Stomach (tissue), 9 donors: Measurements from ENCODE around the gene CREBBP. TPM values are rescaled to one million over a fixed set of nuclear protein-coding genes. Genes with fewer than 3 reads are reported as not detected.
"Not testable (repeated sequence)": the region's sequence is repeated elsewhere in the genome, so short reads cannot be mapped to it uniquely, and the experiment has no call there.

Experiments
- DNase-seq, 2 donors: peaks; one replicate each; pipeline versions ENCODE4 v3.0.0 to v3.0.0-alpha.2; 2013 to 2019
- H3K27ac ChIP-seq, 5 donors: fragments of 200-600 bp in 4 of 5; sonication (generic) in 4 of 5; one replicate each; pipeline ENCODE4 v1.5.1; 2013 to 2019; ENCODE audit warnings: mild to moderate bottlenecking in 1 of 5, moderate library complexity in 1 of 5
- H3K27me3 ChIP-seq, 3 donors: fragments of 200-600 bp; sonication (generic); one replicate each; pipeline ENCODE4 v1.5.1; 2017 to 2019; ENCODE audit warnings: mixed run types in 1 of 3
- H3K36me3 ChIP-seq, 4 donors: fragments of 200-600 bp; sonication (generic); 1 replicate in 3 of 4; 2 replicates in 1 of 4; pipeline ENCODE4 v1.5.1; 2016 to 2019
- H3K4me1 ChIP-seq, 4 donors: fragments of 200-600 bp; sonication (generic); one replicate each; pipeline ENCODE4 v1.5.1; 2016 to 2019
- H3K4me3 ChIP-seq, 4 donors: fragments of 200-600 bp; sonication (generic) in 3 of 4; one replicate each; pipeline ENCODE4 v1.5.1; 2016 to 2019; ENCODE audit warnings: mild to moderate bottlenecking in 1 of 4
- H3K9me3 ChIP-seq, 4 donors: fragments of 200-600 bp; sonication (generic); one replicate each; pipeline ENCODE4 v1.5.1; 2016 to 2019
- EP300 ChIP-seq: sonication (generic); formaldehyde crosslinking; IDR thresholded peaks from one replicate; pipeline ENCODE4 v1.6.1; 2017; ENCODE audit warnings: antibody characterized with exemption
- POLR2A ChIP-seq, 4 donors: fragments of 450-650 bp; IDR thresholded peaks; one replicate each; pipeline ENCODE4 v1.6.1; 2016; ENCODE audit warnings: antibody characterized with exemption in 4 of 4, control low read depth in 2 of 4, mild to moderate bottlenecking in 1 of 4, moderate library complexity in 1 of 4
- POLR2AphosphoS5 ChIP-seq, 3 donors: sonication (generic); formaldehyde crosslinking; IDR thresholded peaks; one replicate each; pipeline ENCODE4 v1.6.1; 2016; ENCODE audit warnings: antibody characterized with exemption in 3 of 3
- WGBS, 5 donors: extraction: QIAGEN DNeasy Blood & Tissue Kit in 3 of 5; methylation state at CpG; one replicate each; pipeline versions ENCODE4 v1.1.5 to v1.1.7; 2013 to 2018; 5-methylcytosine and 5-hydroxymethylcytosine counted together
- intact Hi-C: fragments of 100-400 bp; cut with DNase I; formaldehyde crosslinking; loops from one replicate; pipeline ENCODE4 v1.15.1; 2023; ENCODE audit warnings: low total_unique reads
- polyA plus RNA-seq, 3 donors: library from polyadenylated mRNA; stranded (reverse); fragments of 200-250 nt; gene quantifications; one replicate each; pipeline ENCODE4 v1.2.3, GENCODE V29; 2013
- total RNA-seq, 5 donors: library from RNA; depleted of rRNA; stranded (reverse); fragments of >200 nt; gene quantifications; one replicate each; pipeline versions ENCODE4 v1.1.0 to v1.2.3, GENCODE V29; 2014 to 2016
- TF ChIP-seq, protein P1 (sequence below), 7 experiments: fragments of 450-650 bp in 4 of 7; fragments of 200-600 bp in 3 of 7; sonication (generic) in 3 of 7; IDR thresholded peaks; one replicate each; pipeline ENCODE4 v1.5.1; 2016 to 2019; ENCODE audit warnings: antibody characterized with exemption in 7 of 7, control low read depth in 2 of 7, mild to moderate bottlenecking in 1 of 7
- donor health status: healthy with polysubstance abuse.
- donor health status: Bipolar disorder and iron deficiency.
- donor health status: healthy.

The CREBBP gene
- total and polyA plus RNA-seq, 8 donors = 6.7 to 116 (median 75.9) TPM

DNA sequence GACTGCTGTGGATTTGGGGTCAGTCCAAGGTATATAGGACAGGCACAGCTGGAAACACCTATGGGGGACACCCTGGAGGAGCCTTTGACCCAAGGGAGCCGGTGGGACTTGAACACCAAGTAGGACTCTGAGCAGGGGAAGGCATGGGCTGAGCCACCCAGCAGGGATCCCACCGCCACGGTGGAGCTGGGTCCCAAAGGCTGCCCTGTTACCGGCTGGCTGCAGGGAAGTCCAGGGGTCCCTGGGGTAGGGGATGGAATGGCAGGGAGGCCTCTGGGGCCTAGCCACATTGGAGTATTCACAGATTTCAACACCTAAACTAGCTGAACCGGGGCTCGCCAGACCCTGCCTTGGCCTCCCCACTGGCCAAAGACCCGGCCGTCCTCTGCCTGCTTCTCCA, 39.7 kb upstream of the CREBBP start:
- DNase-seq = no peak
- Histone ChIP-seq H3K27ac (no peak overlapping the region), H3K9me3 (peaks cover 0 to 13% (median 8%) of the 10 kb centered on the region in 4 donors), H3K4me3 (no peak overlapping the region), H3K4me1 (no peaks in the 10 kb centered on the region), H3K27me3 (peaks cover 0 to 27% (median 0%) of the 10 kb centered on the region in 3 donors), H3K36me3 (no peaks in the 10 kb centered on the region)
- 78 to 88% (median 86%) methylated on average over 6 to 8 of the region's 8 CpGs for whole genome bisulfite sequencing, 5 donors
- no peak for TF ChIP-seq EP300
- TF ChIP-seq, protein P1, sequence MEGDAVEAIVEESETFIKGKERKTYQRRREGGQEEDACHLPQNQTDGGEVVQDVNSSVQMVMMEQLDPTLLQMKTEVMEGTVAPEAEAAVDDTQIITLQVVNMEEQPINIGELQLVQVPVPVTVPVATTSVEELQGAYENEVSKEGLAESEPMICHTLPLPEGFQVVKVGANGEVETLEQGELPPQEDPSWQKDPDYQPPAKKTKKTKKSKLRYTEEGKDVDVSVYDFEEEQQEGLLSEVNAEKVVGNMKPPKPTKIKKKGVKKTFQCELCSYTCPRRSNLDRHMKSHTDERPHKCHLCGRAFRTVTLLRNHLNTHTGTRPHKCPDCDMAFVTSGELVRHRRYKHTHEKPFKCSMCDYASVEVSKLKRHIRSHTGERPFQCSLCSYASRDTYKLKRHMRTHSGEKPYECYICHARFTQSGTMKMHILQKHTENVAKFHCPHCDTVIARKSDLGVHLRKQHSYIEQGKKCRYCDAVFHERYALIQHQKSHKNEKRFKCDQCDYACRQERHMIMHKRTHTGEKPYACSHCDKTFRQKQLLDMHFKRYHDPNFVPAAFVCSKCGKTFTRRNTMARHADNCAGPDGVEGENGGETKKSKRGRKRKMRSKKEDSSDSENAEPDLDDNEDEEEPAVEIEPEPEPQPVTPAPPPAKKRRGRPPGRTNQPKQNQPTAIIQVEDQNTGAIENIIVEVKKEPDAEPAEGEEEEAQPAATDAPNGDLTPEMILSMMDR (IDR thresholded peaks at IDR 0.05) = no peak
- no peak for TF ChIP-seq POLR2A (IDR thresholded peaks at IDR 0.05)
- TF ChIP-seq POLR2AphosphoS5 (IDR thresholded peaks at IDR 0.05) = no peak
- intact Hi-C loops = no loop called here

DNA sequence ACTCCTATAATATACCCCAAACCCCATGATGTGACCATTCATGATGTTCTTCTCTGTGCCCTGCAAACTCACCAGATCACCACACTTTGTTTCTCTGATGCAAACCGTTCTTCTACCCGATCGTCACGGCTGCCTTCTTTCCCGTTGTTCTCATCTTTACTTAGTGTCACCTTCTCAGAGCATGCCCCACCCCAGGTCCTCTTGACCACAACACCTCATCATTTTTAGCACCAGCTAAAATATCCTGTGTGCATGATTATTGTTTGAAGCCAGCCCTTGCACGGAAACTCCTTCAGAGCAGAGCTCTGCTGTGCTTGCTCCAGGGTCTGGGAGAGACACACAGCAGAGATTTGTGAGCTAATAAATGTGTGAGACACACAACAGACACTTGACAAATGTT, 38.9 kb upstream of the CREBBP start:
- intact Hi-C loops = no loop called here
- 77 to 88% (median 84%) methylated on average over 6 of the region's 6 CpGs for WGBS, 5 donors
- Histone ChIP-seq H3K27me3 (peaks cover 0 to 27% (median 0%) of the 10 kb centered on the region in 3 donors), H3K36me3 (no peaks in the 10 kb centered on the region), H3K4me3 (no peak overlapping the region), H3K9me3 (peaks cover 0 to 13% (median 8%) of the 10 kb centered on the region in 4 donors), H3K27ac (no peak overlapping the region), H3K4me1 (no peaks in the 10 kb centered on the region)
- TF ChIP-seq, protein P1 (IDR thresholded peaks at IDR 0.05) = no peak
- TF ChIP-seq POLR2AphosphoS5 (IDR thresholded peaks at IDR 0.05) (no peak), EP300 (no peak), POLR2A (IDR thresholded peaks at IDR 0.05) (no peak)
- no peak for DNase-seq

DNA sequence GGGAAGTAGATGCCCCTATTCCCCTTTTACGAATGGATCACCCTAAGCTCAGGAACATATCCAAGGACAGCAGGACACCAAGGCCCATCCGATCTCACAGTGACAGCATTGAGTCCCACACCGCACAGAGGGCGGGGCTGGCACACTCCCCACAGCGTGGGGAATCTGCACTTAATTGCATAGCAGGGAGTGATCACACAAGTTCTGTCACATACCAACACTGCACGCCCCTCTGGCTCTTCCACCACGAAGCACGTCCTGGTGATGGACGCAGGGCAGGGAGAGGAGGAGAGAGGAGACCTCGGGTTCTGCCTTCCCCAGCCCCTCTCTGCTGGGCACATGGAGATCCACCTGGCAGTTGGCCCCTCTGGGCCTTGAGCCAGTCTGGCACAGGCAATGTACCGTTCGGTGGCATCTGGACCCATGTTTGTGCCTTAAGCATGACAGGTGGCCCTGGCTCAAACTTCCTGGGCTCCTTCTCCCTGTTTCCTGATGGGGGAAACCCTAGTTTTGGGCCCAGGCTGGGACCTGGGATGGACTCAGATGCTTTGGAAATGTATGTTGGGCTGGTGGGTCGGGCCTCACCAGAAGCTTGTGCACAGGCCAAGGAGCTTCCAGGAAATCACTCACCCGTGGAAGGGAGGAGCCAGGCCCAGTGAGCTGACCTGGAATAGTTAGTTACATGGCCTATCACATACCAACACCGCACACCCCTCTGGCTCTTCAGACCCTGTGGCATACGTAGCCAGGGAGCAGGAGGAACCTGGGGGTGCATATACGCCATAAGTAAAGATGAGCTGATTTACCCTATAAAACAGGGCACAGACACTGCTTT, 35.1 kb upstream of the CREBBP start:
- Histone ChIP-seq H3K27me3 (peaks cover 0 to 5% (median 0%) of the 10 kb centered on the region in 3 donors), H3K27ac (no peak overlapping the region), H3K9me3 (peaks cover 0 to 13% (median 8%) of the 10 kb centered on the region in 4 donors), H3K4me1 (no peaks in the 10 kb centered on the region), H3K4me3 (no peak overlapping the region), H3K36me3 (no peaks in the 10 kb centered on the region)
- 79 to 84% (median 81%) methylated on average over 17 of the region's 17 CpGs for WGBS, 5 donors
- intact Hi-C loops = no loop called here
- DNase-seq = no peak
- TF ChIP-seq POLR2AphosphoS5 (IDR thresholded peaks at IDR 0.05) = no peak

DNA sequence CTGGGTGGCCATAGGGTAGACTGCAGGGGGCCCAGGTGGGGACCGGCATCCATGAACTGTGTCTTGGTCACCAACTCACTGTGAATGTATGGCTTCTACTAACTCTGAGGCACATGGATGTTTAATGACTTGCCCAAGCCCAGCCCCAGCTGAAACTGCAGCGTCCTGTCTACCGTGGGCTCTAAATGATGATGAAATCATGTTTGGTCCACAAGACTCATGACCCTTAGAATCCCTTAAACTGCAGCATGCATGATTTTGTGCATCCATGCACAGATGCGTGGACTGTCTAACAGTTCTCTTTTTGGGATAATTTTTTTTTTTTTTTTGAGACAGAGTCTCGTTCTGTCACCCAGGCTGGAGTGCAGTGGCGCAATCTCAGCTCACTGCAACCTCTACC, 32.4 kb upstream of the CREBBP start:
- no peaks in the 10 kb centered on the region for H3K36me3 ChIP-seq
- H3K9me3 ChIP-seq = peaks cover 0 to 3% (median 0%) of the 10 kb centered on the region in 4 donors
- intact Hi-C loops = no loop called here
- H3K27ac ChIP-seq = no peak overlapping the region
- no peaks in the 10 kb centered on the region for H3K27me3 ChIP-seq
- DNase-seq = no peak
- no peak overlapping the region for H3K4me3 ChIP-seq
- TF ChIP-seq, protein P1 (IDR thresholded peaks at IDR 0.05) = no peak
- TF ChIP-seq EP300 = no peak
- no peak for TF ChIP-seq POLR2AphosphoS5 (IDR thresholded peaks at IDR 0.05)
- H3K4me1 ChIP-seq = no peaks in the 10 kb centered on the region
- 76 to 94% (median 83%) methylated on average over 5 to 6 of the region's 6 CpGs for WGBS, 5 donors

DNA sequence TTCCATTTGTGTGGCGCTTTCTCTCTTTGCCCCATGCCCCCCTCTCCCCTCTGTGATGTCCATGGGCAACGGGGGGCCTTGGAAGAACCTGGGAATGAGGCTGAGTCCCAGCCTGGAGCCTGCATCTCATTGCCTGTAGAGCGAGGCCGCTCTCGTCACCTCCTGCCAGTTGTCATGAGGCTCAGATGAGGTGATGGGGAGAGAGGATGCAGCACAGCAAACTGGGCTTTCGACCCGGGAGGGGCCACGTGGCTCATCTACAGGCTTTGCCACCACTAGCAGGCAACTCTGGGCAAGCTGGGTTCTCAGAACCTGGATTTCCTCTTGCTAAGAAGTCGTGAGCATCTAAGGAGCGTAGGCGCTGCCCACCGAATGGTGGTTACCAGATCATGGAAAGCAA, 31.9 kb upstream of the CREBBP start:
- no peak for DNase-seq
- peaks cover 0 to 3% (median 0%) of the 10 kb centered on the region in 4 donors for H3K9me3 ChIP-seq
- 80 to 94% (median 91%) methylated on average over 10 to 12 of the region's 12 CpGs for WGBS, 5 donors
- TF ChIP-seq EP300 (no peak), POLR2AphosphoS5 (IDR thresholded peaks at IDR 0.05) (no peak), POLR2A (IDR thresholded peaks at IDR 0.05) (no peak)
- TF ChIP-seq, protein P1 (IDR thresholded peaks at IDR 0.05) = no peak
- no peaks in the 10 kb centered on the region for H3K27me3 ChIP-seq
- H3K36me3 ChIP-seq = no peaks in the 10 kb centered on the region
- intact Hi-C loops = no loop called here
- no peak overlapping the region for H3K27ac ChIP-seq
- H3K4me1 ChIP-seq = no peaks in the 10 kb centered on the region
- no peak overlapping the region for H3K4me3 ChIP-seq

DNA sequence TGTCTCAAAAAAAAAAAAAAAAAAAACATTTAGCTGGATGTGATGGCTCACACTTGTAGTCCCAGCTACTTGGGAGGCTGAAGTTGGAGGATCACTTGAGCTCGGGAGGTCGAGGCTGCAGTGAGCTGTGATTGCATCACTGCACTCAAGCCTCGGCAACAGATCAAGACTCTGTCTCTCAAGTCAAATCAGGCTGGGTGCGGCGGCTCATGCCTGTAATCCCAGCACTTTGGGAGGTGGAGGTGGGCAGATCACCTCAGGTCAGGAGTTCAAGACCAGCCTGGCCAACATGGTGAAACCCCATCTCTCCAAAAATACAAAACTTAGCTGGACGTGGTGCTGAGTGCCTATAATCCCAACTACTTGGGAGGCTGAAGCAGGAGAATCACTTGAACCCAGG, 31.2 kb upstream of the CREBBP start:
- H3K27me3 ChIP-seq, intact Hi-C loops, H3K9me3 ChIP-seq, H3K4me1 ChIP-seq, DNase-seq, H3K36me3 ChIP-seq, H3K27ac ChIP-seq, H3K4me3 ChIP-seq: not testable (repeated sequence)
- WGBS, 5 donors = 88 to 94% (median 90%) methylated on average over 6 of the region's 6 CpGs
